ENCODE results near the gene RAVER2. TPM values are rescaled to one million over a fixed set of nuclear protein-coding genes. Genes with fewer than 3 reads are reported as not detected.

RAVER2 gene
- total RNA-seq, 1 experiment from 2014 or later = 13.3 TPM

DNA sequence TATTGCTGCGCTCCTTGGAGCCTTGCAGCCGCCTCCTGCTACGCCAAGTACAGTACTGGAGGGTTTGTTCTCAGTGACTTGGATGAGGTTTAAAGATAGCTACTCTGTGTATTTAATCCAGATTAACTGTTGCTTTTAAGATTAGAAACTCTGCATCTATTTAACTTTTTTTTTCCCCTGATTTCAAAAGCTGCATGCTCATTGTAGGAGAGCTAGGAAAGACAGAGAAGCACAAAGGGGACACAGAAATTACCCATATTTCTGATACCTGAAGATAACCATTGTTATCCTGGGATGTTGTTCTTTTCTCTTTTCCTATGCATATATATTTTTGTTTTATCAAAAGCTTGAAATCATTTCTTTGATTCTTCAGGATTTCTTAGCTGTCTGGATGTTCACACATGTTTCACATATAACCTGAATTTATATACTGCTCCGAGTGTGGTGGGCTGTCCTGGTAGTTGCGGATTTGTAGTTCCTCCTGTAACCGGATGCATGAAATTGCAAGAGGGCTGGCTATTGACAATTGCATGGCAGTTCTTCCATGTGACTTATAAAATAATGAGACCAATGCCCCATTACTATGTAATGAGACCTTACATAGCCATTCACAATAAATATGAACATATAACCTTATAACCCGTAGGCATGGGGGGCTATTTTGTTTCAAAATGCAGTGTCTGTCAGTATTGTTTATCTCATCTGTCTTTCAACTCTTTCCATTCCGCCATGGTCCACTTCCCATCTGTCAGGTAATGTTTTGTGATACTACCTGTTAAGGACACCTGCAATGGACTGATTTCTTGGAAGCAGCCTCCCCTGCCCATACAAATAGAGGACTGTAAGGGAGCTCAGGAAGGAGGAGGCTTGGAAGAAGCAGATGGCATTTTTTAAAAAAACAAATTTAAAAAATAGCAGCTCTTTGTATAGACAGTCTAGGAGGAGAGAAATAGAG lies 1.4 kb downstream of the RAVER2 start:
- no peak overlapping the region for H3K18ac ChIP-seq (ENCODE audit: insufficient read length, low read depth, low read length)
- H3K56ac ChIP-seq (ENCODE audit: insufficient read length, low read depth, low read length) = no peak overlapping the region
- Mint-ChIP-seq H3K27me3 (ENCODE audit: low read depth) (peaks cover 16% of the 10 kb centered on the region), H3K4me1 (peaks cover 15 to 22% of the 10 kb centered on the region in 2 experiments), H3K9me3 (no peaks in the 10 kb centered on the region), H3K27ac (peak overlapping the region in 1 of 3 experiments; percentile 92; a peak in 1 of 7 replicates), H3K4me3 (peak overlapping the region; percentile 84 to 91), H3K36me3 (ENCODE audit: insufficient read depth in 1 of 3, low read depth in 3 of 3) (no peaks in the 10 kb centered on the region)
- no peak overlapping the region for H3K4ac ChIP-seq (ENCODE audit: low read depth, low read length)
- H3K27ac ChIP-seq (ENCODE audit: insufficient read length, low read depth, low read length) = no peak overlapping the region
- H4K20me1 ChIP-seq (ENCODE audit: control insufficient read depth, insufficient read depth, insufficient read length) = no peaks in the 10 kb centered on the region
- H3K79me2 ChIP-seq (ENCODE audit: insufficient read depth, low read length) = no peaks in the 10 kb centered on the region; the same call in 1 of the 2 replicates
- no peak overlapping the region for H4K5ac ChIP-seq (ENCODE audit: insufficient read length, low read depth, low read length)
- H3K23ac ChIP-seq (ENCODE audit: insufficient read length, low read depth, low read length) = no peak overlapping the region
- no peak overlapping the region for H2AK5ac ChIP-seq (ENCODE audit: insufficient read length, low read length)
- no peak overlapping the region for H2BK12ac ChIP-seq (ENCODE audit: insufficient read length, low read depth, low read length)
- no peak overlapping the region for H3T11ph ChIP-seq (ENCODE audit: low read length)
- H2AFZ ChIP-seq (ENCODE audit: low read length) = no peak overlapping the region
- peaks cover 2% of the 10 kb centered on the region; the same call in 1 of the 2 replicates for H3K4me1 ChIP-seq (ENCODE audit: insufficient read depth, low read length)
- H2BK5ac ChIP-seq (ENCODE audit: insufficient read length, low read length) = no peak overlapping the region
- no peak overlapping the region for H2BK20ac ChIP-seq (ENCODE audit: low read depth, low read length, poor library complexity, severe bottlenecking)
- H4K8ac ChIP-seq (replicated peaks; ENCODE audit: insufficient read length, low read depth, low read length) = no peak overlapping the region
- no peaks in the 10 kb centered on the region for H3K9me3 ChIP-seq (ENCODE audit: control insufficient read depth, low read depth, low read length)
- H3K14ac ChIP-seq (ENCODE audit: insufficient read depth, low read length) = no peak overlapping the region; the same call in 1 of the 2 replicates
- H2BK120ac ChIP-seq (ENCODE audit: low read depth, low read length, poor library complexity, severe bottlenecking) = no peak overlapping the region
- H2BK15ac ChIP-seq (ENCODE audit: low read depth, low read length) = no peak overlapping the region
- H3K79me1 ChIP-seq (ENCODE audit: insufficient read depth, low read depth, low read length, poor library complexity, severe bottlenecking) = no peaks in the 10 kb centered on the region
- peak overlapping the region; percentile 66 for H3K9ac ChIP-seq (ENCODE audit: extremely low read depth, insufficient read length, low read length)
- H3K23me2 ChIP-seq (ENCODE audit: insufficient read length, low read depth, low read length, poor library complexity, severe bottlenecking) = peaks cover 7% of the 10 kb centered on the region
- H3K27me3 ChIP-seq (ENCODE audit: insufficient read depth, low read length) = no peaks in the 10 kb centered on the region
- DNase-seq = no peak
- TF ChIP-seq, protein P1, sequence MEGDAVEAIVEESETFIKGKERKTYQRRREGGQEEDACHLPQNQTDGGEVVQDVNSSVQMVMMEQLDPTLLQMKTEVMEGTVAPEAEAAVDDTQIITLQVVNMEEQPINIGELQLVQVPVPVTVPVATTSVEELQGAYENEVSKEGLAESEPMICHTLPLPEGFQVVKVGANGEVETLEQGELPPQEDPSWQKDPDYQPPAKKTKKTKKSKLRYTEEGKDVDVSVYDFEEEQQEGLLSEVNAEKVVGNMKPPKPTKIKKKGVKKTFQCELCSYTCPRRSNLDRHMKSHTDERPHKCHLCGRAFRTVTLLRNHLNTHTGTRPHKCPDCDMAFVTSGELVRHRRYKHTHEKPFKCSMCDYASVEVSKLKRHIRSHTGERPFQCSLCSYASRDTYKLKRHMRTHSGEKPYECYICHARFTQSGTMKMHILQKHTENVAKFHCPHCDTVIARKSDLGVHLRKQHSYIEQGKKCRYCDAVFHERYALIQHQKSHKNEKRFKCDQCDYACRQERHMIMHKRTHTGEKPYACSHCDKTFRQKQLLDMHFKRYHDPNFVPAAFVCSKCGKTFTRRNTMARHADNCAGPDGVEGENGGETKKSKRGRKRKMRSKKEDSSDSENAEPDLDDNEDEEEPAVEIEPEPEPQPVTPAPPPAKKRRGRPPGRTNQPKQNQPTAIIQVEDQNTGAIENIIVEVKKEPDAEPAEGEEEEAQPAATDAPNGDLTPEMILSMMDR (conservative IDR thresholded peaks at IDR 0.05) = no peak
- no CpG with 5 or more reads among the region's 8 CpGs for WGBS (ENCODE audit: extremely low coverage, insufficient read length, low lambda C conversion rate)
- H3K4me2 ChIP-seq (ENCODE audit: insufficient read depth, insufficient read length, low read length) = peak overlapping the region; percentile 60
- no peak overlapping the region for H4K91ac ChIP-seq (ENCODE audit: insufficient read length, low read depth, low read length)

All from H9 (cell line).